ENCODE results near the gene HOXD3.

Gene HOXD3

GRCh38 chr2:176159663-176160250, 2.6 kb downstream of the HOXD3 start:
- Mint-ChIP-seq H3K36me3 (ENCODE audit: low read depth) (peaks cover 8% of the 10 kb centered on the region), H3K9me3 (peaks cover 8% of the 10 kb centered on the region), H3K27ac (no peak overlapping the region), H3K4me1 (ENCODE audit: low read depth) (peaks cover 18% of the 10 kb centered on the region), H3K4me3 (no peak overlapping the region), H3K27me3 (peaks cover 88% of the 10 kb centered on the region)

- H3K27ac Mint-ChIP-seq: no peak overlapping the region
These were observed 3.3 kb downstream of the HOXD3 start for GRCh38 chr2:176160251-176160985.

DNA sequence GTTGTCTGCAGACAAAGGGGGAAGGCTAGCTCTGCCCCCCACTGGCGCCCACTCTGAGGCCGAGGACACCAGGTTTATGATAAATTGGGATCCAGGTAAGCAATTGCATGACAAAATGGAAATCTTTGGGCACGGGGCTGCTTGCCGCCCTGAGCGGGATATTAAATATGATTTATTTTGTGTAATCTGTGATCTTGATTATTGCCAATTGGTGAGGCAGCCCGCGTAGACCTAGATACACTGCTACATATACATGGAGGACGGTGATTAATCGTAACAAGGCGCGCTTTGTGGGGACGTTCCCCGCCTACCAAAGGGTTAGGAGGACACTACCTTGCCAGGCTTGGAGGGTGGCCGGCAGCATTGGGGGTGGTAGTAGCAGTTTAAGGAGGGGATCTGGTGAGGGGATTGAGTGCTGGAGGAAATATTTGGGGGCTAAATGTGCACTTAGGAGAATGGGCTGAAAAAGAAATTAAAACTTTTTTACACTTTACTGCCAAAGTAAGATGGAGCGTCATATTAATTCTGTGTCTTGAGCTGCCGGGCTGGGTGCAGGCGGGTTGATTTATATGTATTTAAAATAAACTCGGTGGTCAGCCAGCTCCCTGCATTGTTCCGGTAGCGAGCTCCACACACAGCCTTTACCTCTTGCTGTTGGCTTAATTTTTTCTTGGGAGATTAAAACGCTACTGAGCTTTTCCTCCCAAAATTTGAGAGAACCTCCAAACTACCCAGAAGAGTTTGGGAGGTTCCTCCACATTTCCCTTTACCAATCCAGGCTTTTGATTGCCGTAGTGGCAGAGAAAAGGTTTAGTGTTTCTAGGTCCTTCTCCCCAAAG, 4.1 kb downstream of the HOXD3 start:
- peaks cover 8% of the 10 kb centered on the region for H3K36me3 Mint-ChIP-seq (ENCODE audit: low read depth)
- peaks cover 88% of the 10 kb centered on the region for H3K27me3 Mint-ChIP-seq
- no peak overlapping the region for H3K4me3 Mint-ChIP-seq
- peaks cover 18% of the 10 kb centered on the region for H3K4me1 Mint-ChIP-seq (ENCODE audit: low read depth)
- H3K27ac Mint-ChIP-seq: no peak overlapping the region
- H3K9me3 Mint-ChIP-seq: peaks cover 8% of the 10 kb centered on the region

More at GRCh38 chr2:176160251-176160985, 3.3 kb downstream of the HOXD3 start:
- Mint-ChIP-seq H3K36me3 (ENCODE audit: low read depth) (peaks cover 8% of the 10 kb centered on the region), H3K27me3 (peaks cover 88% of the 10 kb centered on the region), H3K9me3 (peaks cover 8% of the 10 kb centered on the region), H3K4me1 (ENCODE audit: low read depth) (peaks cover 18% of the 10 kb centered on the region), H3K4me3 (no peak overlapping the region)

DNA sequence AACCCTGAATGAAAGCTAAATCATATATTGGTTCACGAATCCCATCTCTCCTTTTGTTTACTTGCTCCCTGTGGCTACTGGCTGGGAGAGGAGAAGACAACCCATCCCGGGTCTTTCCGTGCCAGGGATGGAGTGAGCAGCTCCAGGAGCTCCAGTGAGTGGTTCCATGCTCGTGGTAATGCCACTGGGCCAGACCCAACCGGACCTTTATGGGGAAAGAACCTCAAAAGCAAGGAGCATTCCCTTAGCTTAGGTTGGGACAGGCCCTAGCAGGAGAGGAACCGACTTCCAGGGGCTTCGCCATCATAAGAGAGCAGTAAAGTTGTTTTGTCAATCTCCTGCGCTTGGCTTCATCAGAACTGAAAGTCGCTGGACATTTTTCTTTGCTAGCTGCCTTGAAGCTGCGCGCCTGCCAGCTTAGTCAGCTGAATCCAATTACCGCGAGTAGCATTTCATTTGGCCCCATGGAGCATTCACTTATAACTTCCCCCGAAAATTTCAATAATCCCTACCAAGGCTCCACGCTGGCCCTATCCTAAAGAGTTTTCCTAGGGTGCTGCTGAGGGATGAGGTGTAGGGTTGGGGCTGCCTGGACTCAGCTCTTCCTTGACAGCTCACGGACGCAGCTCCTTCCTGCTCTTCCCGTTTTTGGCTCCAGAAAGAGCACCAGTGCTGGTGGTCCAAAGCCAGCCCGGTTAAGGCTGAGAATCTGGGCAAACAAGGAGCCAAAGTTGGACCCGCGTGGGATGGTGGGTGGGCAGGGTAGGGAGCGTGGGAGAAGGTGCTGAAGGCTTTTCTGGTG, 4.9 kb downstream of the HOXD3 start:
- Mint-ChIP-seq H3K27ac (no peak overlapping the region), H3K4me1 (ENCODE audit: low read depth) (peaks cover 18% of the 10 kb centered on the region), H3K4me3 (no peak overlapping the region)

GRCh38 chr2:176162911-176163671, 6.0 kb downstream of the HOXD3 start:
- no peak overlapping the region for H3K27ac Mint-ChIP-seq
- H3K4me3 Mint-ChIP-seq: no peak overlapping the region
- H3K27me3 Mint-ChIP-seq: peaks cover 89% of the 10 kb centered on the region
- H3K36me3 Mint-ChIP-seq (ENCODE audit: low read depth): peaks cover 8% of the 10 kb centered on the region
- H3K9me3 Mint-ChIP-seq: peaks cover 8% of the 10 kb centered on the region
- peaks cover 11% of the 10 kb centered on the region for H3K4me1 Mint-ChIP-seq (ENCODE audit: low read depth)

More for the DNA sequence above, 4.9 kb downstream of the HOXD3 start:
- Mint-ChIP-seq H3K27me3 (peaks cover 88% of the 10 kb centered on the region), H3K9me3 (peaks cover 8% of the 10 kb centered on the region), H3K36me3 (ENCODE audit: low read depth) (peaks cover 8% of the 10 kb centered on the region)

- no peak overlapping the region for H3K4me3 Mint-ChIP-seq
- H3K9me3 Mint-ChIP-seq: peaks cover 8% of the 10 kb centered on the region
These were observed 6.6 kb downstream of the HOXD3 start for GRCh38 chr2:176163672-176164056.

GRCh38 chr2:176164201-176164600, 7.1 kb downstream of the HOXD3 start:
- Mint-ChIP-seq H3K4me3 (no peak overlapping the region), H3K9me3 (peaks cover 8% of the 10 kb centered on the region), H3K36me3 (ENCODE audit: low read depth) (peaks cover 8% of the 10 kb centered on the region), H3K27me3 (peaks cover 80% of the 10 kb centered on the region), H3K27ac (no peak overlapping the region), H3K4me1 (ENCODE audit: low read depth) (peaks cover 6% of the 10 kb centered on the region)

More at GRCh38 chr2:176163672-176164056, 6.6 kb downstream of the HOXD3 start:
- H3K27ac Mint-ChIP-seq: no peak overlapping the region
- peaks cover 6% of the 10 kb centered on the region for H3K4me1 Mint-ChIP-seq (ENCODE audit: low read depth)
- H3K27me3 Mint-ChIP-seq: peaks cover 84% of the 10 kb centered on the region
- peaks cover 8% of the 10 kb centered on the region for H3K36me3 Mint-ChIP-seq (ENCODE audit: low read depth)

- Mint-ChIP-seq H3K4me3 (no peak overlapping the region), H3K27ac (no peak overlapping the region), H3K27me3 (peaks cover 80% of the 10 kb centered on the region), H3K36me3 (ENCODE audit: low read depth) (peaks cover 8% of the 10 kb centered on the region), H3K4me1 (ENCODE audit: low read depth) (peaks cover 6% of the 10 kb centered on the region), H3K9me3 (peaks cover 8% of the 10 kb centered on the region)
These were observed 7.7 kb downstream of the HOXD3 start for GRCh38 chr2:176164611-176165369.

DNA sequence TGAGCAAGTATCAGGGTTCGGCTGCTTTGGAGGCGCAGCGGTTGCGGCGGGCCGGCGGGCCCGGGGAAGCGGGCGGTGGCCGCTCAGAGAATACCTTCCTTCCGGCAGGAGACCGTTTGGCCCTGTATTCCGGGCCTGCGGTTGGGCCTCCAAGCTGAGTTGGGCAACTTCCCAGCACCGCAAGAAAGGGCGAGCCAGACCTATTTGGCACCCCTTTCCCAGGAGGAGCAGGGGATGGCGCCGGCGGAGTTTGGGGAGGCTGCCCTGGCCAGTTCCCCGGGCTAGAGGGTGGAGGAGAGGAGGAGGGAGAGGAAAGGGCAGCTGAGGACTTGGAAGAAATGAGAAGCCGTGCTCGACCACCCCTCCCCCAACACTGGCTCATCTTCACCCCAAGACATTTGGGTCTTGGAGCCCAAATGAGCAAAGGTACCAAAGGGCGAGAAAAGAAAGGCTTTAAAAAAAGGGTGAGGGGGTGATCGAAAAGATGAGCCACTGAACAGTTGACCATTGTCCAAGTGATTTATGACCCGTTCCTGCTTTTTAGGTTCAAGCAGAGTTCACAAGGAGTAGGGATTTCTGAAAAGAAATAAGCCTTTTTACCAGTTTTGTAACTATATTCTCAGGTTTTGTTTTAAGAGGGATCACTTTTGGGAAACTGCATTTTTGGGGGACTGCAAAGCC, 8.4 kb downstream of the HOXD3 start:
- no peak overlapping the region for H3K4me3 Mint-ChIP-seq
- H3K27me3 Mint-ChIP-seq: peaks cover 84% of the 10 kb centered on the region
- peaks cover 8% of the 10 kb centered on the region for H3K9me3 Mint-ChIP-seq
- peaks cover 6% of the 10 kb centered on the region for H3K4me1 Mint-ChIP-seq (ENCODE audit: low read depth)
- H3K27ac Mint-ChIP-seq: no peak overlapping the region
- peaks cover 8% of the 10 kb centered on the region for H3K36me3 Mint-ChIP-seq (ENCODE audit: low read depth)

DNA sequence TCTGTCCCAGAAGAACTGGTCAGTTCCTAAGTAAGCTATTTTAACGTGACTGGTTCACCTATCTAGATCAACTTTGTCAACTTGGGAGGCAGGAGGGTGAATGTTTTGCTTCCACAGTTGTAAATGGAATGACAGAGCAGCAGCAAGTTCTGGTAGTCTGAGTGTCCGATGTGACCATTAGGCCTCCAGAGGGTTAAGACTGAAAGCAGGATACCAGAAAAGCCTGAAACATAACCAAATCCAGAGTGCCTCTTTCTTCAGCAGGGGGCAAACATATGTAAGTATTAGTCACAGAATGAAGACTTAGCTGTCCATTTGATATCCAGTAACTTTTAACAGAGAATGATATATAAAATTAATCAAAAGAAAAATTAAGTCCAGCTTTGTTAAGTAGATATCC, 9.2 kb downstream of the HOXD3 start:
- Mint-ChIP-seq H3K27ac (no peak overlapping the region), H3K27me3 (peaks cover 84% of the 10 kb centered on the region), H3K9me3 (peaks cover 8% of the 10 kb centered on the region), H3K4me3 (no peak overlapping the region), H3K4me1 (ENCODE audit: low read depth) (peaks cover 6% of the 10 kb centered on the region), H3K36me3 (ENCODE audit: low read depth) (peaks cover 8% of the 10 kb centered on the region)

GRCh38 chr2:176167398-176167797, 10.3 kb downstream of the HOXD3 start:
- H3K4me1 Mint-ChIP-seq (ENCODE audit: low read depth): peaks cover 6% of the 10 kb centered on the region
- H3K4me3 Mint-ChIP-seq: no peak overlapping the region
- H3K27ac Mint-ChIP-seq: no peak overlapping the region
- H3K27me3 Mint-ChIP-seq: peaks cover 80% of the 10 kb centered on the region
- peaks cover 8% of the 10 kb centered on the region for H3K36me3 Mint-ChIP-seq (ENCODE audit: low read depth)
- peaks cover 8% of the 10 kb centered on the region for H3K9me3 Mint-ChIP-seq

DNA sequence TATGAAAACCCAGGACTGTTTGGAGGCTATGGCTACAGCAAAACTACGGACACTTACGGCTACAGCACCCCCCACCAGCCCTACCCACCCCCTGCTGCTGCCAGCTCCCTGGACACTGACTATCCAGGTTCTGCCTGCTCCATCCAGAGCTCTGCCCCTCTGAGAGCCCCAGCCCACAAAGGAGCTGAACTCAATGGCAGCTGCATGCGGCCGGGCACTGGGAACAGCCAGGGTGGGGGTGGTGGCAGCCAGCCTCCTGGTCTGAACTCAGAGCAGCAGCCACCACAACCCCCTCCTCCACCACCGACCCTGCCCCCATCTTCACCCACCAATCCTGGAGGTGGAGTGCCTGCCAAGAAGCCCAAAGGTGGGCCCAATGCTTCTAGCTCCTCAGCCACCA, 12.1 kb downstream of the HOXD3 start:
- Mint-ChIP-seq H3K4me3 (no peak overlapping the region), H3K27me3 (peaks cover 83% of the 10 kb centered on the region), H3K9me3 (peaks cover 1% of the 10 kb centered on the region), H3K4me1 (ENCODE audit: low read depth) (peaks cover 7% of the 10 kb centered on the region), H3K36me3 (ENCODE audit: low read depth) (peaks cover 3% of the 10 kb centered on the region), H3K27ac (no peak overlapping the region)

DNA sequence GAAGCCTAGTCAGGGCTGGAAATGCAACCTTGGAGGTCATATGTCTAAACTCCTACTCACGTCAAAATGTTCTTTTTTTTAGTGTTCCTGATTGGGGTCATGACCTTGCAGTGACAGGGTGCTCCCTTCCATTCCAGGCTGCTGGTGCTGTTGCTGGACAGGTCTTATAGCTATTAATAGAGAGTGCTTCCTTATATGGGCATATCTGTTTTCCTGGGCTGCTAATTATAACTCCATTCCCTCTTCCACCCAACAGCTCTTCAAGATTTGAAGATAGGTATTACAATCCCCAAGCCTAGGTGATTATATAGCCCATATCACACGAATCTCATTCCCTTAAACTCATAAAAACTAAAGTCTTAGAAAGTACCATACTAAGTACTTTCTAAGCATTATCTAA, 12.6 kb downstream of the HOXD3 start:
- peaks cover 81% of the 10 kb centered on the region for H3K27me3 Mint-ChIP-seq
- H3K27ac Mint-ChIP-seq: no peak overlapping the region
- no peaks in the 10 kb centered on the region for H3K9me3 Mint-ChIP-seq
- H3K36me3 Mint-ChIP-seq (ENCODE audit: low read depth): no peaks in the 10 kb centered on the region
- H3K4me3 Mint-ChIP-seq: no peak overlapping the region
- H3K4me1 Mint-ChIP-seq (ENCODE audit: low read depth): peaks cover 10% of the 10 kb centered on the region
